ENCODE results near the gene CAPN11.

The CAPN11 gene

DNA sequence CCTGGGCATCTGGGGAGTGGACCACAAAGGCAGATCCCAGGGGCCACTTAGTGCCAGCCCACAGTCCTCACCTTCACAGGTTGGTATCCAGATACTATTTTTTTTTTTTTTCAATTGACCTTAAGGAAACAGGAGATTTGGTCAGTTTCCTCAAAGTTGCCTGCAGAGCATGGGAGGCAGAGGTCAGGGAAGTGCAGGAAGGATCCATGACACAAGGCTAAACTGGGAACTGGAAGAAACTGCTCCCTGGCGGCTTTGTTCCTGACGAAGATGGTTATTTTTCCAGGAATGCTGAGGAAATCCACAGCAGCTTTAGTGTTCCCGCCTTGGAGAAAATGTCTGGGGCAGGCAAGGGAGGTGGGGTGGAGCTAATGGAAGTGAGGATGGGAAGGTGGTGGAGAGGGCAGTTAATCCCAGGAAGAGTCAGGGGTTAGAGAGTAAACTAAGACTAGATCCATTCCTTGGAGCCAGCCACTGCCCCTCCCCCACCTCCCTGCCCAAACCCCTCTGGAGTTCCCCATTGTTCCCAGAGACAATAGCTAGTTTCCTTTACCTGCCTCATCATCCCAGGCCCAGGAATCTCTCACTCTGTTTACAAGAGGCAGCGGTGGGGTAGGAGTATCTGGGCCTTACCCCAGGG lies 43.8 kb downstream of the CAPN11 start:
- H3K4me3 ChIP-seq (ENCODE audit: low read depth, low read length) = no peak overlapping the region
- in situ Hi-C loops (cut with HindIII; ENCODE audit: low sequenced_read_pairs) = no loop called here
- TF ChIP-seq, protein P1, sequence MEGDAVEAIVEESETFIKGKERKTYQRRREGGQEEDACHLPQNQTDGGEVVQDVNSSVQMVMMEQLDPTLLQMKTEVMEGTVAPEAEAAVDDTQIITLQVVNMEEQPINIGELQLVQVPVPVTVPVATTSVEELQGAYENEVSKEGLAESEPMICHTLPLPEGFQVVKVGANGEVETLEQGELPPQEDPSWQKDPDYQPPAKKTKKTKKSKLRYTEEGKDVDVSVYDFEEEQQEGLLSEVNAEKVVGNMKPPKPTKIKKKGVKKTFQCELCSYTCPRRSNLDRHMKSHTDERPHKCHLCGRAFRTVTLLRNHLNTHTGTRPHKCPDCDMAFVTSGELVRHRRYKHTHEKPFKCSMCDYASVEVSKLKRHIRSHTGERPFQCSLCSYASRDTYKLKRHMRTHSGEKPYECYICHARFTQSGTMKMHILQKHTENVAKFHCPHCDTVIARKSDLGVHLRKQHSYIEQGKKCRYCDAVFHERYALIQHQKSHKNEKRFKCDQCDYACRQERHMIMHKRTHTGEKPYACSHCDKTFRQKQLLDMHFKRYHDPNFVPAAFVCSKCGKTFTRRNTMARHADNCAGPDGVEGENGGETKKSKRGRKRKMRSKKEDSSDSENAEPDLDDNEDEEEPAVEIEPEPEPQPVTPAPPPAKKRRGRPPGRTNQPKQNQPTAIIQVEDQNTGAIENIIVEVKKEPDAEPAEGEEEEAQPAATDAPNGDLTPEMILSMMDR (IDR thresholded peaks at IDR 0.05; ENCODE audit: low read depth, low read length, missing control alignments) = no peak
- DNase-seq (ENCODE audit: low read depth) = no peak

GRCh38 chr6:44202972-44203750 lies 44.5 kb downstream of the CAPN11 start:
- TF ChIP-seq, protein P1 (IDR thresholded peaks at IDR 0.05; ENCODE audit: low read depth, low read length, missing control alignments) = no peak
- no peak overlapping the region for H3K4me3 ChIP-seq (ENCODE audit: low read depth, low read length)
- in situ Hi-C loops (cut with HindIII; ENCODE audit: low sequenced_read_pairs) = no loop called here
- DNase-seq (ENCODE audit: low read depth) = no peak

DNA sequence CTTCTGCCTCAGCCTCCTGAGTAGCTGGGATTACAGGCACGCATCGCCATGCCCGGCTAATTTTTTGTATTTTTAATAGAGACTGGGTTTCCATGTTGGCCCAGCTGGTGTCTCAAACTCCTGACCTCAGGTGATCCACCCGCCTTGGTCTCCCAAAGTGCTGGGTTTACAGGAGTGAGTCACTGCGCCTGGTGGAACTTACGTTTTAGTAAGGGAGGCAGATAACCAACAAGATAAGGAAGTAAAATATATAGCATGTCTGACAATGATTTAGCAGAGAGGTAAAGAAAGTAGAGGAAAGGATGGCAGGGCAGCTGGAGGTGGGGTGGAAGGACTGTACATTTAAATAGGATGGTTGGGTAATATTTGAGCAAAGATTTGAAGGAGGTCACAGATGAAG lies 45.3 kb downstream of the CAPN11 start:
- DNase-seq (ENCODE audit: low read depth) = no peak
- TF ChIP-seq, protein P1 (IDR thresholded peaks at IDR 0.05; ENCODE audit: low read depth, low read length, missing control alignments) = no peak
- H3K4me3 ChIP-seq (ENCODE audit: low read depth, low read length) = no peak overlapping the region
- in situ Hi-C loops (cut with HindIII; ENCODE audit: low sequenced_read_pairs) = no loop called here

DNA sequence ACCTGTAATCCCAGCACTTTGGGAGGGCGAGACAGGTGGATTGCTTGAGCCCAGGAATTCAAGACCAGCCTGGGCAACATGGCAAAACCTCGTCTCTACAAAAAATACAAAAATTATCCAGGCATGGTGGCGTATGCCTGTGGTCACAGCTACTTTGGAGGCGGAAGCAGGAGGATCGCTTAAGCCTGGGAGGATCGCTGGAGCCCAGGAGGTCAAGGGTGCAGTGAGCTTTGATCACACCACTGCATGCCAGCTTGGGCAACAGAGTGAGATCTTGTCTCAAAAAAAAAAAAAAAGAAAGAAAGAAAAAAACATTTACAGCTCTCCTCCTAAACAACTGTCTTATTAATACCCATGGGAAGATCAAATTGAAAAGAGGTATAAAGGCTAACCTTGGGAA lies 49.3 kb downstream of the CAPN11 start:
- DNase-seq (ENCODE audit: low read depth) = no peak
- in situ Hi-C loops (cut with HindIII; ENCODE audit: low sequenced_read_pairs) = no loop called here
- TF ChIP-seq, protein P1 (IDR thresholded peaks at IDR 0.05; ENCODE audit: low read depth, low read length, missing control alignments) = no peak
- no peak overlapping the region for H3K4me3 ChIP-seq (ENCODE audit: low read depth, low read length)

DNA sequence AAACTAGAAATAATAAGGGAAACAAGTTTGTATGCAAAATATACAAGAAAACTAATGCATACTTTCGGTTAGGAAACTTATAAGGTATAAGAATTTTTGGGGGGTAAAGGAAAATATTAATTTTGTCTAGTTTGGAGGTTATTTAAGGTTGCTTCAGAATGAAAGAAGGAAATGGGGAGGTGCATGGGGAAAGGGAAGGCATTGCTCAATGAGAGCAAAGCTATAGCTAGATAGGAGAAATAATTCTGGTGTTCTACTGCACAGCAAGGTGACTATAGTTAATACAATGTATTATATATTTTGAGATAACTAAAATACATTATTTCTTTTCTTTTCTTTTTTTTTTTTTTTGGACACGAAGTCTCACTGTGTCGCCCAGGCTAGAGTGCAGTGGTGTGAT lies 52.7 kb downstream of the CAPN11 start:
- no peak for DNase-seq (ENCODE audit: low read depth)
- in situ Hi-C loops (cut with HindIII; ENCODE audit: low sequenced_read_pairs) = no loop called here
- TF ChIP-seq, protein P1 (IDR thresholded peaks at IDR 0.05; ENCODE audit: low read depth, low read length, missing control alignments) = no peak

GRCh38 chr6:44214307-44214706 lies 55.7 kb downstream of the CAPN11 start:
- TF ChIP-seq, protein P1 (IDR thresholded peaks at IDR 0.05; ENCODE audit: low read depth, low read length, missing control alignments) = no peak
- DNase-seq (ENCODE audit: low read depth) = no peak
- H3K4me3 ChIP-seq (ENCODE audit: low read depth, low read length) = no peak overlapping the region
- in situ Hi-C loops (cut with HindIII; ENCODE audit: low sequenced_read_pairs) = no loop called here

More for the DNA sequence above, 52.7 kb downstream of the CAPN11 start:
- no peak overlapping the region for H3K4me3 ChIP-seq (ENCODE audit: low read depth, low read length)
